Esophagus squamous epithelium (tissue), 5 donors: ENCODE data around the gene TMEM158. TPM values are rescaled to one million over a fixed set of nuclear protein-coding genes. Genes with fewer than 3 reads are reported as not detected.

Experiments
- DNase-seq: peaks from one replicate; lab custom pipeline; 2025; lab: John Stamatoyannopoulos, UW
- H3K27ac ChIP-seq, 4 donors: fragments of 200-600 bp; sonication (generic); one replicate each; pipeline ENCODE4 v1.5.1; 2016 to 2019; ENCODE audit warnings: mild to moderate bottlenecking in 1 of 4
- H3K27me3 ChIP-seq, 4 donors: fragments of 200-600 bp; sonication (generic); 1 replicate in 3 of 4; 2 replicates in 1 of 4; pipeline versions ENCODE4 v1.5.1 to v1.6.0; 2017 to 2021; ENCODE audit warnings: antibody characterized with exemption in 1 of 4
- H3K36me3 ChIP-seq, 3 donors: fragments of 200-600 bp; sonication (generic); one replicate each; pipeline ENCODE4 v1.5.1; 2016 to 2019
- H3K4me1 ChIP-seq, 3 donors: fragments of 200-600 bp; sonication (generic); one replicate each; pipeline ENCODE4 v1.5.1; 2017 to 2019
- H3K4me3 ChIP-seq, 4 donors: fragments of 200-600 bp; sonication (generic); 1 replicate in 3 of 4; 2 replicates in 1 of 4; pipeline ENCODE4 v1.5.1; 2016 to 2019; ENCODE audit warnings: mild to moderate bottlenecking in 2 of 4, moderate library complexity in 1 of 4
- H3K9me3 ChIP-seq, 3 donors: fragments of 200-600 bp; sonication (generic); one replicate each; pipeline ENCODE4 v1.5.1; 2016 to 2019
- CTCF ChIP-seq, 6 experiments: fragments of 450-650 bp in 4 of 6; fragments of 200-600 bp in 2 of 6; sonication (generic) in 2 of 6; IDR thresholded peaks; one replicate each; pipeline ENCODE4 v1.5.1; 2016 to 2019; ENCODE audit warnings: antibody characterized with exemption in 6 of 6, mild to moderate bottlenecking in 4 of 6, moderate library complexity in 4 of 6
- POLR2A ChIP-seq, 4 donors: fragments of 450-650 bp; IDR thresholded peaks; one replicate each; pipeline ENCODE4 v1.6.1; 2017; ENCODE audit warnings: antibody characterized with exemption in 4 of 4, mild to moderate bottlenecking in 4 of 4, moderate library complexity in 3 of 4
- WGBS, 2 donors: methylation state at CpG; one replicate each; pipeline ENCODE4 v1.1.5; 2018; 5-methylcytosine and 5-hydroxymethylcytosine counted together
- intact Hi-C: fragments of 100-400 bp; cut with DNase I; formaldehyde crosslinking; loops from one replicate; pipeline ENCODE4 v1.15.0; 2022
- total RNA-seq, 4 donors: library from RNA; depleted of rRNA; stranded (reverse); fragments of >200 nt; gene quantifications; one replicate each; pipeline ENCODE4 v1.1.0, GENCODE V29; 2016
- donor health status: DM: yes; HTN: yes; CAD: no.

Gene TMEM158
- total RNA-seq, 4 donors from 2014 or later, result 1.8 to 14.7 (median 4.4) TPM

- intact Hi-C loops, result no loop called here
- WGBS, 2 donors, result 75 to 82% methylated on average over 3 to 5 of the region's 5 CpGs
- Histone ChIP-seq H3K9me3 (no peaks in the 10 kb centered on the region), H3K4me1 (peaks cover 0 to 13% (median 3%) of the 10 kb centered on the region in 3 donors), H3K4me3 (no peak overlapping the region), H3K27ac (no peak overlapping the region), H3K36me3 (no peaks in the 10 kb centered on the region), H3K27me3 (no peaks in the 10 kb centered on the region)
- no peak for TF ChIP-seq CTCF (IDR thresholded peaks at IDR 0.05)
- TF ChIP-seq POLR2A (IDR thresholded peaks at IDR 0.05), result no peak
- no peak for DNase-seq
Measured at GRCh38 chr3:45198264-45199260, 27.5 kb downstream of the TMEM158 start.

GRCh38 chr3:45194791-45195190, 31.3 kb downstream of the TMEM158 start:
- WGBS, 2 donors, result 86 to 90% methylated on average over 5 of the region's 5 CpGs
- no peak overlapping the region for H3K27ac ChIP-seq
- H3K4me3 ChIP-seq, result no peak overlapping the region
- H3K9me3 ChIP-seq, result no peaks in the 10 kb centered on the region
- TF ChIP-seq CTCF (IDR thresholded peaks at IDR 0.05) (no peak), POLR2A (IDR thresholded peaks at IDR 0.05) (no peak)
- intact Hi-C loops, result no loop called here
- peaks cover 0 to 9% (median 0%) of the 10 kb centered on the region in 3 donors for H3K4me1 ChIP-seq
- no peak for DNase-seq
- no peaks in the 10 kb centered on the region for H3K27me3 ChIP-seq
- no peaks in the 10 kb centered on the region for H3K36me3 ChIP-seq

GRCh38 chr3:45191924-45192417, 34.1 kb downstream of the TMEM158 start:
- no peak overlapping the region for H3K27ac ChIP-seq
- 61 to 81% methylated on average over 3 of the region's 3 CpGs for WGBS, 2 donors

GRCh38 chr3:45191424-45191823, 34.7 kb downstream of the TMEM158 start:
- H3K4me1 ChIP-seq, result peaks cover 0 to 7% (median 4%) of the 10 kb centered on the region in 3 donors
- intact Hi-C loops, result no loop called here
- DNase-seq, result no peak
- H3K36me3 ChIP-seq, result no peaks in the 10 kb centered on the region
- TF ChIP-seq CTCF (IDR thresholded peaks at IDR 0.05) (no peak), POLR2A (IDR thresholded peaks at IDR 0.05) (no peak)
- WGBS, 2 donors, result 84 to 86% methylated on average over 3 to 4 of the region's 4 CpGs
- no peak overlapping the region for H3K27ac ChIP-seq
- H3K9me3 ChIP-seq, result no peaks in the 10 kb centered on the region
- H3K27me3 ChIP-seq, result no peaks in the 10 kb centered on the region
- H3K4me3 ChIP-seq, result no peak overlapping the region

More at GRCh38 chr3:45191924-45192417, 34.1 kb downstream of the TMEM158 start:
- intact Hi-C loops, result no loop called here
- no peak for DNase-seq
- Histone ChIP-seq H3K4me1 (peaks cover 0 to 7% (median 4%) of the 10 kb centered on the region in 3 donors), H3K36me3 (no peaks in the 10 kb centered on the region), H3K9me3 (no peaks in the 10 kb centered on the region), H3K27me3 (no peaks in the 10 kb centered on the region), H3K4me3 (no peak overlapping the region)
- TF ChIP-seq CTCF (IDR thresholded peaks at IDR 0.05), result no peak
